ENCODE results near the gene TOP3A.
"Not testable (repeated sequence)": the region's sequence is repeated elsewhere in the genome, so short reads cannot be mapped to it uniquely, and the experiment has no call there.

The TOP3A gene

GRCh38 chr17:18324140-18325050 is 9.6 kb upstream of the TOP3A start:
- no peak for DNase-seq (ENCODE audit: low spot score)

GRCh38 chr17:18323507-18324139 is 8.8 kb upstream of the TOP3A start:
- no peak for DNase-seq (ENCODE audit: low spot score)

GRCh38 chr17:18323007-18323406 is 8.2 kb upstream of the TOP3A start:
- no peak for DNase-seq (ENCODE audit: low spot score)

- no peak for DNase-seq (ENCODE audit: low spot score)
Measured at GRCh38 chr17:18322522-18322921, 7.7 kb upstream of the TOP3A start.

GRCh38 chr17:18321309-18321708 is 6.5 kb upstream of the TOP3A start:
- DNase-seq (ENCODE audit: low spot score), result no peak

GRCh38 chr17:18320301-18320700 is 5.5 kb upstream of the TOP3A start:
- no peak for DNase-seq (ENCODE audit: low spot score)

GRCh38 chr17:18319604-18320256 is 4.9 kb upstream of the TOP3A start:
- peak; percentile 60 for DNase-seq (ENCODE audit: low spot score)

- DNase-seq (ENCODE audit: low spot score), result no peak
Measured at GRCh38 chr17:18318771-18319450, 4.1 kb upstream of the TOP3A start.

- DNase-seq (ENCODE audit: low spot score), result no peak
Measured at GRCh38 chr17:18318117-18318516, 3.3 kb upstream of the TOP3A start.

GRCh38 chr17:18315961-18316360 is 1.2 kb upstream of the TOP3A start:
- no peak for DNase-seq (ENCODE audit: low spot score)

GRCh38 chr17:18315562-18315922 is 748 bp upstream of the TOP3A start:
- no peak for DNase-seq (ENCODE audit: low spot score)

- no peak for DNase-seq (ENCODE audit: low spot score)
Measured at GRCh38 chr17:18314059-18314730, 599 bp downstream of the TOP3A start.

- DNase-seq (ENCODE audit: low spot score), result no peak
Measured at GRCh38 chr17:18309202-18309601, 5.6 kb downstream of the TOP3A start.

- DNase-seq (ENCODE audit: low spot score), result not testable (repeated sequence)
Measured at GRCh38 chr17:18303206-18303605, 11.6 kb downstream of the TOP3A start.

GRCh38 chr17:18300725-18301480 is 13.9 kb downstream of the TOP3A start:
- no peak for DNase-seq (ENCODE audit: low spot score)

GRCh38 chr17:18298061-18298460 is 16.7 kb downstream of the TOP3A start:
- not testable (repeated sequence) for DNase-seq (ENCODE audit: low spot score)

- DNase-seq (ENCODE audit: low spot score), result no peak
Measured at GRCh38 chr17:18291718-18292540, 22.9 kb downstream of the TOP3A start.

GRCh38 chr17:18285296-18285695 is 29.5 kb downstream of the TOP3A start:
- DNase-seq (ENCODE audit: low spot score), result no peak

- DNase-seq (ENCODE audit: low spot score), result no peak
Measured at GRCh38 chr17:18281788-18282187, 33.0 kb downstream of the TOP3A start.

- no peak for DNase-seq (ENCODE audit: low spot score)
Measured at GRCh38 chr17:18280766-18281371, 33.9 kb downstream of the TOP3A start.

All from AG08395 (cell line).